OCI-LY7 (cell line): ENCODE results near the gene ADD3.

ENCODE experiments used
- EZH2phosphoT487 ChIP-seq: fragments of 200-600 bp; sonication (generic); IDR thresholded peaks from 2 replicates; pipeline ENCODE4 v1.6.1; 2018; ENCODE audit warnings: low read depth, borderline replicate concordance, mild to moderate bottlenecking, mixed run types, antibody characterized with exemption, low read length, moderate library complexity, mixed read lengths
- TF ChIP-seq, protein P1 (sequence below): fragments of 200-600 bp; sonication (generic); conservative IDR thresholded peaks from 2 replicates; pipeline ENCODE4 v1.5.1; 2014; ENCODE audit warnings: mild to moderate bottlenecking, antibody characterized with exemption, low read length, moderate library complexity, mixed read lengths

DNA sequence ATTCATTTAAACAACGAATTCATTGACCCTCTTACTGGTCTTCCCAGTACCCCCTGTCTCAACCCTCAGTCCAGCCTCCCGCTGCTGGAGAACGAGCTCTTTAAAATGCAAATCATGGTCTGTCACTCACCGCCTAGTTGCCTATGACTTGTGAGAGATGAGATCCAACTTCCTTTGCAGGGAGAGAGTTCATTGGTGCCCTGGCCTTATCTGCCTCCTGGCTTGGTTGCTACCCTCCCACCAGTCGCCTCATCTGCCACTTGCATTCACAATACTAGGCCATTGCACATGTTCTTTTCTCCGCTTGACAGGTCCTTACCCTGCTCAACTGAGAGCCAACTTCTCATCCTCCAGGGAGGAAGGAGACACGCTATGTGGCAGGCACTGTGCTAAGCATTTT lies 145.6 kb downstream of the ADD3 start:
- no peak for TF ChIP-seq EZH2phosphoT487
- TF ChIP-seq, protein P1, sequence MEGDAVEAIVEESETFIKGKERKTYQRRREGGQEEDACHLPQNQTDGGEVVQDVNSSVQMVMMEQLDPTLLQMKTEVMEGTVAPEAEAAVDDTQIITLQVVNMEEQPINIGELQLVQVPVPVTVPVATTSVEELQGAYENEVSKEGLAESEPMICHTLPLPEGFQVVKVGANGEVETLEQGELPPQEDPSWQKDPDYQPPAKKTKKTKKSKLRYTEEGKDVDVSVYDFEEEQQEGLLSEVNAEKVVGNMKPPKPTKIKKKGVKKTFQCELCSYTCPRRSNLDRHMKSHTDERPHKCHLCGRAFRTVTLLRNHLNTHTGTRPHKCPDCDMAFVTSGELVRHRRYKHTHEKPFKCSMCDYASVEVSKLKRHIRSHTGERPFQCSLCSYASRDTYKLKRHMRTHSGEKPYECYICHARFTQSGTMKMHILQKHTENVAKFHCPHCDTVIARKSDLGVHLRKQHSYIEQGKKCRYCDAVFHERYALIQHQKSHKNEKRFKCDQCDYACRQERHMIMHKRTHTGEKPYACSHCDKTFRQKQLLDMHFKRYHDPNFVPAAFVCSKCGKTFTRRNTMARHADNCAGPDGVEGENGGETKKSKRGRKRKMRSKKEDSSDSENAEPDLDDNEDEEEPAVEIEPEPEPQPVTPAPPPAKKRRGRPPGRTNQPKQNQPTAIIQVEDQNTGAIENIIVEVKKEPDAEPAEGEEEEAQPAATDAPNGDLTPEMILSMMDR, result no peak
